HL-60 (cell line): ENCODE results near the gene AKAP6.

Experiments used
- GABPA ChIP-seq: IDR thresholded peaks from 2 replicates; pipeline ENCODE4 v1.6.1; 2012; ENCODE audit warnings: low read depth
- POLR2AphosphoS5 ChIP-seq: IDR thresholded peaks from 2 replicates; pipeline ENCODE4 v1.6.1; 2012; ENCODE audit warnings: low read depth
- TF ChIP-seq, protein P1 (sequence below): IDR thresholded peaks from one replicate; pipeline ENCODE4 v1.5.1; 2011; ENCODE audit warnings: low read length, control low read depth, inconsistent platforms; ENCODE audit not compliant: insufficient read depth
- TF ChIP-seq, protein P2 (sequence below): IDR thresholded peaks from 2 replicates; pipeline ENCODE4 v1.6.1; 2012; ENCODE audit warnings: low read depth; ENCODE audit not compliant: insufficient replicate concordance

DNA sequence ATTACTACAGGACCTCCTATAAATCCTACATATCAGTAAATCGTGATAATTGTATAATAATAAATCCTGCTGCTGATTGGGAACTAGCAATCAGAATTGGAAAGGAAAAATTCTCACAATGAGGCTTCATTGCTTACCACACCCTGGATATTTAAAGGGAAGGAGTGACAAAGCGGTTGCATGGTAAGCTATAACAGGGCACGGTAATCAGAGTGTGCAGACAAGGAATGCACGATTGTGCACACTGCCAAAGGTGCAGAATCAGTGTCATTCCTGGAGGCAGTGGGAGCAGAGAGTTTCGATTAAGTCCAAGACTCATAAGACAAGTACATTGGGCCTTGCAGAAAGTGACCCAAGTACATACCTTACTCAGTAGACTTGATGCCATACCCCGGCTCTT, 332.1 kb downstream of the AKAP6 start:
- TF ChIP-seq, protein P1, sequence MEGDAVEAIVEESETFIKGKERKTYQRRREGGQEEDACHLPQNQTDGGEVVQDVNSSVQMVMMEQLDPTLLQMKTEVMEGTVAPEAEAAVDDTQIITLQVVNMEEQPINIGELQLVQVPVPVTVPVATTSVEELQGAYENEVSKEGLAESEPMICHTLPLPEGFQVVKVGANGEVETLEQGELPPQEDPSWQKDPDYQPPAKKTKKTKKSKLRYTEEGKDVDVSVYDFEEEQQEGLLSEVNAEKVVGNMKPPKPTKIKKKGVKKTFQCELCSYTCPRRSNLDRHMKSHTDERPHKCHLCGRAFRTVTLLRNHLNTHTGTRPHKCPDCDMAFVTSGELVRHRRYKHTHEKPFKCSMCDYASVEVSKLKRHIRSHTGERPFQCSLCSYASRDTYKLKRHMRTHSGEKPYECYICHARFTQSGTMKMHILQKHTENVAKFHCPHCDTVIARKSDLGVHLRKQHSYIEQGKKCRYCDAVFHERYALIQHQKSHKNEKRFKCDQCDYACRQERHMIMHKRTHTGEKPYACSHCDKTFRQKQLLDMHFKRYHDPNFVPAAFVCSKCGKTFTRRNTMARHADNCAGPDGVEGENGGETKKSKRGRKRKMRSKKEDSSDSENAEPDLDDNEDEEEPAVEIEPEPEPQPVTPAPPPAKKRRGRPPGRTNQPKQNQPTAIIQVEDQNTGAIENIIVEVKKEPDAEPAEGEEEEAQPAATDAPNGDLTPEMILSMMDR: no peak
- TF ChIP-seq, protein P2, sequence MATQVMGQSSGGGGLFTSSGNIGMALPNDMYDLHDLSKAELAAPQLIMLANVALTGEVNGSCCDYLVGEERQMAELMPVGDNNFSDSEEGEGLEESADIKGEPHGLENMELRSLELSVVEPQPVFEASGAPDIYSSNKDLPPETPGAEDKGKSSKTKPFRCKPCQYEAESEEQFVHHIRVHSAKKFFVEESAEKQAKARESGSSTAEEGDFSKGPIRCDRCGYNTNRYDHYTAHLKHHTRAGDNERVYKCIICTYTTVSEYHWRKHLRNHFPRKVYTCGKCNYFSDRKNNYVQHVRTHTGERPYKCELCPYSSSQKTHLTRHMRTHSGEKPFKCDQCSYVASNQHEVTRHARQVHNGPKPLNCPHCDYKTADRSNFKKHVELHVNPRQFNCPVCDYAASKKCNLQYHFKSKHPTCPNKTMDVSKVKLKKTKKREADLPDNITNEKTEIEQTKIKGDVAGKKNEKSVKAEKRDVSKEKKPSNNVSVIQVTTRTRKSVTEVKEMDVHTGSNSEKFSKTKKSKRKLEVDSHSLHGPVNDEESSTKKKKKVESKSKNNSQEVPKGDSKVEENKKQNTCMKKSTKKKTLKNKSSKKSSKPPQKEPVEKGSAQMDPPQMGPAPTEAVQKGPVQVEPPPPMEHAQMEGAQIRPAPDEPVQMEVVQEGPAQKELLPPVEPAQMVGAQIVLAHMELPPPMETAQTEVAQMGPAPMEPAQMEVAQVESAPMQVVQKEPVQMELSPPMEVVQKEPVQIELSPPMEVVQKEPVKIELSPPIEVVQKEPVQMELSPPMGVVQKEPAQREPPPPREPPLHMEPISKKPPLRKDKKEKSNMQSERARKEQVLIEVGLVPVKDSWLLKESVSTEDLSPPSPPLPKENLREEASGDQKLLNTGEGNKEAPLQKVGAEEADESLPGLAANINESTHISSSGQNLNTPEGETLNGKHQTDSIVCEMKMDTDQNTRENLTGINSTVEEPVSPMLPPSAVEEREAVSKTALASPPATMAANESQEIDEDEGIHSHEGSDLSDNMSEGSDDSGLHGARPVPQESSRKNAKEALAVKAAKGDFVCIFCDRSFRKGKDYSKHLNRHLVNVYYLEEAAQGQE: no peak
- TF ChIP-seq POLR2AphosphoS5 (no peak), GABPA (no peak)
